Natural killer cell treated with Interleukin-12 subunit alpha and Interleukin-12 subunit beta and Interleukin-15 and Interleukin-18, amount 100 ng/mL, for 72 hours (primary cell): Measurements from ENCODE around the gene ETNPPL. TPM values are rescaled to one million over a fixed set of nuclear protein-coding genes. Genes with fewer than 3 reads are reported as not detected.

Experiments used
- ATAC-seq, 2 donors: fragments of 150-1000 bp; cut with Tn5 transposase in 1 of 2; sonication (Bioruptor Pico), chemical (Tn5 transposase) in 1 of 2; 2 replicates each; pipeline ENCODE4 v1.10.0; 2021
- DNase-seq: peaks from one replicate; pipeline ENCODE4 v3.0.0; 2022; ENCODE audit warnings: low spot score
- H3K27ac Mint-ChIP-seq, 2 donors: 1 replicate in 1 of 2; 2 replicates in 1 of 2; pipeline ENCODE4 v1.8.0; 2022; ENCODE audit warnings: mixed read lengths in 2 of 2, mild to moderate bottlenecking in 1 of 2, moderate library complexity in 1 of 2
- H3K27me3 Mint-ChIP-seq, 2 donors: 1 replicate in 1 of 2; 2 replicates in 1 of 2; pipeline ENCODE4 v1.8.0; 2022; ENCODE audit warnings: mixed read lengths in 2 of 2
- H3K36me3 Mint-ChIP-seq: one replicate; pipeline ENCODE4 v1.8.0; 2022; ENCODE audit warnings: mixed read lengths
- H3K4me1 Mint-ChIP-seq, 2 donors: 1 replicate in 1 of 2; 2 replicates in 1 of 2; pipeline ENCODE4 v1.8.0; 2022; ENCODE audit warnings: low read depth in 2 of 2, mixed read lengths in 2 of 2, mild to moderate bottlenecking in 1 of 2
- H3K4me3 Mint-ChIP-seq: one replicate; pipeline ENCODE4 v1.8.0; 2022; ENCODE audit warnings: mixed read lengths
- H3K9me3 Mint-ChIP-seq: 2 replicates; pipeline ENCODE4 v1.8.0; 2022; ENCODE audit warnings: mixed read lengths
- total RNA-seq, 2 donors: library from RNA; stranded (reverse); gene quantifications; one replicate each; pipeline ENCODE4 v1.2.3, GENCODE V29; 2022

ETNPPL gene
- total RNA-seq, 2 donors from 2014 or later = not detected

GRCh38 chr4:108779958-108780357 lies 17.1 kb upstream of the ETNPPL start:
- peaks cover 16 to 20% of the 10 kb centered on the region in 2 donors for H3K27me3 Mint-ChIP-seq
- H3K4me3 Mint-ChIP-seq = no peak overlapping the region
- ATAC-seq (no peak), DNase-seq (no peak)
- H3K36me3 Mint-ChIP-seq = no peaks in the 10 kb centered on the region
- no peak overlapping the region for H3K27ac Mint-ChIP-seq
- H3K9me3 Mint-ChIP-seq = no peaks in the 10 kb centered on the region
- H3K4me1 Mint-ChIP-seq = no peaks in the 10 kb centered on the region

DNA sequence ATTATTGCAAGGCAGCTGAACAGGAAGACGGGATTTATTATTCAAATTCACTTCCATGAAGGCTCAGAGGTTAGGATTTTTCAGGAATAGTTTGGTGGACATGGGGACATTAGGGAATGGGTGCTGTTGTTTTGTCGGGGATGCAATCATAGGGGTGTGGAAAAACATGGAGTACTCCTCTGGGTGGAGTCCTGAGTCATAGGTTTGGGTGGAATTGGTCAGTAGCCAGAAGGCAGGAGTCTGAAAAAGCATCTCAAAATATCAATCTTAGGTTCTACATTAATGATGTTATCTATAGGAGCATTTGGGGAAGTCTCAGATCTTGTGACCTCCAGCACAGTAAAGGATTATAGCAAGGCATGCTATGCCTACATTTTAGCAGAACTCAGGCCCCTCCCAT lies 14.5 kb upstream of the ETNPPL start:
- no peak overlapping the region for H3K4me3 Mint-ChIP-seq
- H3K9me3 Mint-ChIP-seq = no peaks in the 10 kb centered on the region
- no peaks in the 10 kb centered on the region for H3K4me1 Mint-ChIP-seq

GRCh38 chr4:108775921-108776320 lies 13.1 kb upstream of the ETNPPL start:
- Mint-ChIP-seq H3K4me1 (no peaks in the 10 kb centered on the region), H3K27ac (no peak overlapping the region), H3K36me3 (no peaks in the 10 kb centered on the region), H3K9me3 (no peaks in the 10 kb centered on the region), H3K4me3 (no peak overlapping the region), H3K27me3 (peaks cover 21% of the 10 kb centered on the region in 2 donors)
- no peak for ATAC-seq
- DNase-seq = no peak

More for the DNA sequence above, 14.5 kb upstream of the ETNPPL start:
- Mint-ChIP-seq H3K27me3 (peaks cover 20 to 22% of the 10 kb centered on the region in 2 donors), H3K36me3 (no peaks in the 10 kb centered on the region), H3K27ac (no peak overlapping the region)
- ATAC-seq = no peak
- no peak for DNase-seq

DNA sequence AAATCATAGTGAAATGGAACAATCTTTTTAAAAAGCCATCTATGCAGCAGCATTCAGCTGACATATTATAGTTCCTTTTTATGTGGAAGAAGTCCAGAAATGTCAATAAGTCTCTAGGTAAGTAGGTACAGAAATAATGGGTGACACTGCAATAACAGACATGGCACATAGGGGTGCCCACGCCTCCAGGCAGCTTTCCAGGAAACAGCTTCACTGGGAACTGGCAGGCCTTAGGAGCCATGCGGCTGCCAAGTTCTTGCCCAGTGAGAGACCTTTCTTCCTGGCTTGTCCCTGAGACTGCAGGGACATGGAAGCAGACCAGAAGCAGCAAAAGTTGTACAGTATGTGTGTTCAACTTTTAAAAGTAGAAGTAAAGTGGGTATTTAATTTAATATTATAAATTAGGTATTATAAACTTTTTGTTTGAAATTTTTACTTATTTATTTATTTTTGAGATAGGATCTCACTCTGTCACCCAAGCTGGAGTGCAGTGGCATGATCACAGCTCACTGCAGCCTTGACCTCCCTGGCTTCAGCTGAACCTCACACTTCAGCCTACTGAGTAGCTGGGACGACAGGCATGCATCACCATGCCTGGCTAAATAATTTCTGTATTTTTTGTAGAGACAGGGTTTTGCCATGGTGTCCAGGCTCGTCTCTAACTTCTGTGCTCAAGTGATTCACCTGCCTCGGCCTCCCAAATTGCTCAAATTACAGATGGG lies 12.1 kb upstream of the ETNPPL start:
- Mint-ChIP-seq H3K4me1 (no peaks in the 10 kb centered on the region), H3K9me3 (no peaks in the 10 kb centered on the region), H3K27me3 (peaks cover 17 to 21% of the 10 kb centered on the region in 2 donors), H3K4me3 (no peak overlapping the region), H3K27ac (no peak overlapping the region), H3K36me3 (no peaks in the 10 kb centered on the region)
- DNase-seq (no peak), ATAC-seq (no peak)

- no peak overlapping the region for H3K27ac Mint-ChIP-seq
- no peak overlapping the region for H3K4me3 Mint-ChIP-seq
- peaks cover 13 to 14% of the 10 kb centered on the region in 2 donors for H3K27me3 Mint-ChIP-seq
- no peaks in the 10 kb centered on the region for H3K4me1 Mint-ChIP-seq
- DNase-seq (no peak), ATAC-seq (no peak)
- no peaks in the 10 kb centered on the region for H3K36me3 Mint-ChIP-seq
- no peaks in the 10 kb centered on the region for H3K9me3 Mint-ChIP-seq
These were observed 9.5 kb upstream of the ETNPPL start for GRCh38 chr4:108772402-108772801.

GRCh38 chr4:108766058-108766457 lies 3.2 kb upstream of the ETNPPL start:
- H3K4me1 Mint-ChIP-seq = peaks cover 8 to 12% of the 10 kb centered on the region in 2 donors
- H3K9me3 Mint-ChIP-seq = no peaks in the 10 kb centered on the region
- no peak overlapping the region for H3K27ac Mint-ChIP-seq
- H3K36me3 Mint-ChIP-seq = peaks cover 4% of the 10 kb centered on the region
- H3K4me3 Mint-ChIP-seq = no peak overlapping the region
- ATAC-seq = no peak
- no peak for DNase-seq
- H3K27me3 Mint-ChIP-seq = peaks cover 17 to 31% of the 10 kb centered on the region in 2 donors

- Mint-ChIP-seq H3K4me1 (peaks cover 8 to 12% of the 10 kb centered on the region in 2 donors), H3K9me3 (no peaks in the 10 kb centered on the region), H3K27me3 (peaks cover 19 to 42% of the 10 kb centered on the region in 2 donors), H3K27ac (no peak overlapping the region), H3K36me3 (peaks cover 4% of the 10 kb centered on the region), H3K4me3 (no peak overlapping the region)
- no peak for DNase-seq
- ATAC-seq = no peak
These were observed 1.1 kb upstream of the ETNPPL start for GRCh38 chr4:108763986-108764385.

- ATAC-seq (no peak), DNase-seq (no peak)
- peak overlapping the region; percentile 81 for H3K4me3 Mint-ChIP-seq
- H3K27ac Mint-ChIP-seq = no peak overlapping the region
- no peaks in the 10 kb centered on the region for H3K9me3 Mint-ChIP-seq
- H3K36me3 Mint-ChIP-seq = peaks cover 4% of the 10 kb centered on the region
- H3K27me3 Mint-ChIP-seq = peaks cover 19 to 42% of the 10 kb centered on the region in 2 donors
- H3K4me1 Mint-ChIP-seq = peaks cover 8 to 12% of the 10 kb centered on the region in 2 donors
These were observed 357 bp upstream of the ETNPPL start for GRCh38 chr4:108763226-108763593.

- H3K27ac Mint-ChIP-seq = no peak overlapping the region
- peaks cover 17 to 33% of the 10 kb centered on the region in 2 donors for H3K27me3 Mint-ChIP-seq
- H3K4me1 Mint-ChIP-seq = peaks cover 7 to 12% of the 10 kb centered on the region in 2 donors
- peaks cover 4% of the 10 kb centered on the region for H3K36me3 Mint-ChIP-seq
- ATAC-seq (no peak), DNase-seq (no peak)
- no peak overlapping the region for H3K4me3 Mint-ChIP-seq
- H3K9me3 Mint-ChIP-seq = no peaks in the 10 kb centered on the region
These were observed 4.4 kb downstream of the ETNPPL start for GRCh38 chr4:108758498-108758897.

DNA sequence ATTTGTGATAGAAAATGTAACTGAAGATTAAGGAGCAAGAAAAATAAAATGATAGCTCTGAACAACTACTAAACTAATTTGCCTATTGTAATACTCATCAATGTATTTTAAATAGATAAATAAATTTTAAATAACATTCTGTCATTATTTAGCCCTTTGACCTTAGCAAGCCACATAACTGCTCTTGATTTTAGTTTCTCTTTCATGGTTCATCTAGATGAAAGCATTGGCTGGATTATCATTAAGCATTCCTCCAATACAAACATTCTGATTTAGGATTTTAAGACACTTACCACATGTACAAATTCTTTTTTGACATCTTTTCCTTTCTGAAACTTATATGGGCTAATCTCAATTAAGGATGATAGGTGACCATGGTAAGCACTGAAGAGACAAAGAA lies 8.5 kb downstream of the ETNPPL start:
- no peak overlapping the region for H3K4me3 Mint-ChIP-seq
- H3K4me1 Mint-ChIP-seq = no peaks in the 10 kb centered on the region
- H3K36me3 Mint-ChIP-seq = no peaks in the 10 kb centered on the region
- DNase-seq (no peak), ATAC-seq (no peak)
- no peak overlapping the region for H3K27ac Mint-ChIP-seq
- H3K27me3 Mint-ChIP-seq = peaks cover 8 to 12% of the 10 kb centered on the region in 2 donors
- no peaks in the 10 kb centered on the region for H3K9me3 Mint-ChIP-seq

DNA sequence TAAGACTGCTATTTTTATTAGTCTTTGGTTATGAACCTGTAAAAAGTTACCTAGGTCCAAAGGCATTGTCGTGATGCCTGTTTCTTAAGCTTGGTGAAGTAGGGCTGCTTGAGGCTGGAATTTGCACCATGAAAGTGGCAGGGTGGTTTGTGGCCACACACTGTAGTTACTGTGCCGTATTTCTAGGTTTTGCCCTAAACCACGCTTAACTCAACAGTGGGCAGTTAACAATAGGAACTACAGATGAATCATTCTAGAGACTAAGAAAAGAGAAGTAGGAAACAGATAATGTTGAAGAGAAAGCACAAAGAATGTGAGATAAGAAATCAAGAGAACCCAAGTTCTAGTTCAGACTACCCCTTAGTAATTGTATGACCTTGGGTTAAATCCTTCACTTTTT lies 11.5 kb downstream of the ETNPPL start:
- H3K27me3 Mint-ChIP-seq = peaks cover 10 to 12% of the 10 kb centered on the region in 2 donors
- no peak overlapping the region for H3K4me3 Mint-ChIP-seq
- no peak overlapping the region for H3K27ac Mint-ChIP-seq
- H3K36me3 Mint-ChIP-seq = no peaks in the 10 kb centered on the region
- no peaks in the 10 kb centered on the region for H3K9me3 Mint-ChIP-seq
- H3K4me1 Mint-ChIP-seq = no peaks in the 10 kb centered on the region
- no peak for ATAC-seq
- no peak for DNase-seq

- no peak for ATAC-seq
- DNase-seq = no peak
These were observed 13.7 kb downstream of the ETNPPL start for GRCh38 chr4:108749119-108749518.

DNA sequence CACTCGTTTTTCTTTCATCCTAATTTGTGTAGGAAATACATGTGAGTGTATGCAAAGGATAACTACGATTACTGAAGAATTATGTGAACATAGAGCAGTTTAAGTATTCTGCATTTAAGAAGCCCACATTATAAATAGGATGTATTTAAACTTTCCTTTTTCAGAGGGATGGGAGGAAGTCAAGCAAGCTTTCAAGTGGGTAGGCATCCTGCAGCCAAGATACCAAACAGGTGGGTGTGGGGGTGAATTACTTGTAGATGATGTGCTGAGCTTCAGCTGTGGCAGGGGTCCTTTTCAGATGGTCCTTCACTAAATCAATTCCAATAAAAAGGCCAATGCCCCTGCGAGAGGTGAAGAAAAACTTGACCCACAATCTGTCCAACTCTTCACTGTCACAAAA lies 16.3 kb downstream of the ETNPPL start:
- ATAC-seq (no peak), DNase-seq (no peak)
- H3K27me3 Mint-ChIP-seq = peaks cover 7% of the 10 kb centered on the region in 2 donors

More at GRCh38 chr4:108749119-108749518, 13.7 kb downstream of the ETNPPL start:
- Mint-ChIP-seq H3K4me1 (no peaks in the 10 kb centered on the region), H3K9me3 (no peaks in the 10 kb centered on the region), H3K27me3 (peaks cover 10 to 12% of the 10 kb centered on the region in 2 donors), H3K36me3 (no peaks in the 10 kb centered on the region), H3K4me3 (no peak overlapping the region), H3K27ac (no peak overlapping the region)

DNA sequence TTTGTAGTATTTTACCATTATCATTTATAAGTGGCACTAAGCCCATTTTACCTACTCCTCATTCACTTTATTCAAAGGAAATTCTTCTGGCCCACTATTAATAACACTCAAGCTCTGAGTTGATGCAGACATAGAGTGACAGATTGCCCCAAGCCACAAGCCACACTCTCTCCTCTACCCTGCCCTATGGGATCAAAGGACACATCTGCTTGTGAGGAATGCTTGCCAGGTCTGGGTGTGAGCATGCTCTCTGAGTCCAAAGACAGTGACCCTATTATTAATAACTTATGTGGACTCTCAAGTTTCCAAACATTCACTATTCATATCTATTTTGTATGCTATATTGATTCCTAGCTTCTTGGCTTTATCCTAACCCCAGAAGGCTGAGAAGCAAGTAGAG lies 18.5 kb downstream of the ETNPPL start:
- Mint-ChIP-seq H3K4me3 (no peak overlapping the region), H3K4me1 (no peaks in the 10 kb centered on the region), H3K36me3 (no peaks in the 10 kb centered on the region), H3K27ac (no peak overlapping the region), H3K27me3 (peaks cover 0 to 7% of the 10 kb centered on the region in 2 donors), H3K9me3 (no peaks in the 10 kb centered on the region)
- ATAC-seq = no peak
- no peak for DNase-seq

More for the DNA sequence above, 16.3 kb downstream of the ETNPPL start:
- H3K9me3 Mint-ChIP-seq = no peaks in the 10 kb centered on the region
- H3K27ac Mint-ChIP-seq = no peak overlapping the region
- no peaks in the 10 kb centered on the region for H3K36me3 Mint-ChIP-seq
- no peaks in the 10 kb centered on the region for H3K4me1 Mint-ChIP-seq
- no peak overlapping the region for H3K4me3 Mint-ChIP-seq
